Progenitor cell of endocrine pancreas (in vitro differentiated cells): Measurements from ENCODE around the gene PNPLA3. TPM values are rescaled to one million over a fixed set of nuclear protein-coding genes. Genes with fewer than 3 reads are reported as not detected.
A peak's percentile ranks its signal among the peaks of the same experiment; 100 is the strongest.

ENCODE experiments used
- DNase-seq: peaks from one replicate; pipeline ENCODE4 v3.0.0; 2021; ENCODE audit warnings: low spot score; ENCODE audit not compliant: unreplicated experiment
- H3K27ac Mint-ChIP-seq: 2 replicates; pipeline ENCODE4 v1.8.0; 2021; ENCODE audit warnings: mild to moderate bottlenecking, moderate library complexity, mixed read lengths
- H3K27me3 Mint-ChIP-seq: 2 replicates; pipeline ENCODE4 v1.8.0; 2021; ENCODE audit warnings: mixed read lengths
- H3K36me3 Mint-ChIP-seq: 2 replicates; pipeline ENCODE4 v1.8.0; 2022; ENCODE audit warnings: mixed read lengths; ENCODE audit not compliant: insufficient read depth
- H3K4me1 Mint-ChIP-seq: 2 replicates; pipeline ENCODE4 v1.8.0; 2021; ENCODE audit warnings: low read depth, mixed read lengths
- H3K4me3 Mint-ChIP-seq: 2 replicates; pipeline ENCODE4 v1.8.0; 2021; ENCODE audit warnings: low read depth, mild to moderate bottlenecking, moderate library complexity, mixed read lengths
- H3K9me3 Mint-ChIP-seq: 2 replicates; pipeline ENCODE4 v1.8.0; 2021; ENCODE audit warnings: low read depth, mixed read lengths
- total RNA-seq: library from RNA; stranded (reverse); gene quantifications from 2 replicates; pipeline ENCODE4 v1.2.1, GENCODE V29; 2021
- TF ChIP-seq, protein P1 (sequence below): fragments of 200-600 bp; sonication (generic); IDR thresholded peaks from one replicate; pipeline ENCODE4 v1.5.0; 2021; ENCODE audit warnings: antibody characterized with exemption, mild to moderate bottlenecking; ENCODE audit not compliant: unreplicated experiment

Gene PNPLA3
- total RNA-seq, 1 donor from 2014 or later = 11.4 TPM

DNA sequence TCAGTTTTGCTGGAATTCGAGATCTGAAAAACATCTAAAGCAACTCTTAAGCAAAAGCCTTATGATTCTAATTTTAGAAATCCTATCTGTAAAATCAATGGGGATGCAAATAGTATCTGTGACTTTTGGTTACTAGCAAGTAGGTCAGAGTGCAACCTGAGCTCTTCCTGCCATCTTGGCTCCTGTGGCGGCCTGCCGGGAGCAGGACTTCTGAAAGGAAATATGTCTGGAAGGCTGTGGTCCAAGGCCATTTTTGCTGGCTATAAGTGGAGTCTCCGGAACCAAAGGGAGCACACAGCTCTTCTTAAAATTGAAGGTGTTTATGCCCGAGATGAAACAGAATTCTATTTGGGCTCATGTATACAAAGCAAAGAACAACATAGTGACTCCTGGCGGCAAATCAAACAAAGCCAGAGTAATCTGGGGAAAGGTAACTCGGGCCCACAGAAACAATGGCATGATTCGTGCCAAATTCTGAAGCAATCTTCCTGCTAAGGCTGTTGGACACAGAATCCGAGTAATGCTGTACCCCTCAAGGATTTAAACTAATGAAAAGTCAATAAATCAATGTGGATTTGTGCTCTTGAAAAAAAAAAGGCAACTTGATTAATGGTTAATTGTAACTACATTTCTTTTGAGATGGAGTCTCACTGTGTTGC is 33.3 kb downstream of the PNPLA3 start:
- no peaks in the 10 kb centered on the region for H3K27me3 Mint-ChIP-seq
- H3K4me3 Mint-ChIP-seq = peak overlapping the region; percentile 95
- TF ChIP-seq, protein P1, sequence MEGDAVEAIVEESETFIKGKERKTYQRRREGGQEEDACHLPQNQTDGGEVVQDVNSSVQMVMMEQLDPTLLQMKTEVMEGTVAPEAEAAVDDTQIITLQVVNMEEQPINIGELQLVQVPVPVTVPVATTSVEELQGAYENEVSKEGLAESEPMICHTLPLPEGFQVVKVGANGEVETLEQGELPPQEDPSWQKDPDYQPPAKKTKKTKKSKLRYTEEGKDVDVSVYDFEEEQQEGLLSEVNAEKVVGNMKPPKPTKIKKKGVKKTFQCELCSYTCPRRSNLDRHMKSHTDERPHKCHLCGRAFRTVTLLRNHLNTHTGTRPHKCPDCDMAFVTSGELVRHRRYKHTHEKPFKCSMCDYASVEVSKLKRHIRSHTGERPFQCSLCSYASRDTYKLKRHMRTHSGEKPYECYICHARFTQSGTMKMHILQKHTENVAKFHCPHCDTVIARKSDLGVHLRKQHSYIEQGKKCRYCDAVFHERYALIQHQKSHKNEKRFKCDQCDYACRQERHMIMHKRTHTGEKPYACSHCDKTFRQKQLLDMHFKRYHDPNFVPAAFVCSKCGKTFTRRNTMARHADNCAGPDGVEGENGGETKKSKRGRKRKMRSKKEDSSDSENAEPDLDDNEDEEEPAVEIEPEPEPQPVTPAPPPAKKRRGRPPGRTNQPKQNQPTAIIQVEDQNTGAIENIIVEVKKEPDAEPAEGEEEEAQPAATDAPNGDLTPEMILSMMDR = no peak
- peaks cover 2% of the 10 kb centered on the region for H3K36me3 Mint-ChIP-seq
- no peak for DNase-seq
- H3K9me3 Mint-ChIP-seq = no peaks in the 10 kb centered on the region
- peak overlapping the region; percentile 95 for H3K27ac Mint-ChIP-seq
- H3K4me1 Mint-ChIP-seq = peaks cover 24% of the 10 kb centered on the region

DNA sequence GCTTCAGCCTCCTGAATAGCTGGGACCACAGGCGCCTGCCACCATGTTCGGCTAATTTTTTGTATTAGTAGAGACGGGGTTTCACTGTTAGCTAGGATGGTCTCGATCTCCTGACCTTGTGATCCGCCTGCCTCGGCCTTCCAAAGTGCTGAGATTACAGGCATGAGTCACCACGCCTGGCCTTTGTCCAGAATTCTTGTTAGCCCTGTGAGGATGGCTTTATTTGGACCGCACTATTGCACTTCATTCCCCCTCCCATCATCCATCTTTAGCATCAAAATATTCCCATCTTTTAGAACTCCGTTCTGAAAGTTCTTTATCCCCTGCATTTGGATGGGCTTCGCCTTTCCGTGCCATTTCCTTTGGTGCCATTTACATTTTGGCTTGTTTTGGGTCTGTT is 34.3 kb downstream of the PNPLA3 start:
- TF ChIP-seq, protein P1 = no peak
- Mint-ChIP-seq H3K4me1 (peaks cover 24% of the 10 kb centered on the region), H3K4me3 (peak overlapping the region; percentile 50), H3K9me3 (no peaks in the 10 kb centered on the region), H3K36me3 (peaks cover 2% of the 10 kb centered on the region), H3K27ac (no peak overlapping the region), H3K27me3 (no peaks in the 10 kb centered on the region)
- DNase-seq = no peak

DNA sequence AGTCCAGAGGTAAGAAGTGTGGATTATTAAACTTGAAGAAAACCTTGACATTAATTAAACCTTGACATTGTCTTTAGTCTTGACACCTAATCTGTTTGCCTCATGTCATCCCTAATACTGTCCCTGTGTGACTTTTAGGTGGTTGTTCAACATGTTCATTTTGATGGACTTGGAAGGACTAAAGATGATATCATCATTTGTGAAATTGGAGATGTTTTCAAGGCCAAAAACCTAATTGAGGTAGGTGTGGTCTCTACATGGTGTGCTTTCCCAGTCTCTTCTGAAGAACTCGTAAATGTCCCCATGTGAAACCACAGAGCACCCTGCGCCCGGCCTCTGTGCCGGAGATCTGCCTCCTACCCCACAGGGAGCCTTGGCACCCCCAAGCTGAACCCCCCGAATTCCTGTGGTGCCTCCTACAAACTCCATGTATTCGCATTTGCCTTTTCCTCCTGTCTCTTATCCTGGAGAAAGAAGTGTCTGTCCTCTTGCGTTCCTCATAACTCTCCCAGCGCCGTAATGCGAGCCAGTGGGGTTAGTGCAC is 40.8 kb downstream of the PNPLA3 start:
- no peak for DNase-seq
- no peak overlapping the region for H3K4me3 Mint-ChIP-seq
- no peaks in the 10 kb centered on the region for H3K9me3 Mint-ChIP-seq
- TF ChIP-seq, protein P1 = no peak
- H3K4me1 Mint-ChIP-seq = no peaks in the 10 kb centered on the region
- H3K36me3 Mint-ChIP-seq = peaks cover 28% of the 10 kb centered on the region
- no peaks in the 10 kb centered on the region for H3K27me3 Mint-ChIP-seq
- no peak overlapping the region for H3K27ac Mint-ChIP-seq

DNA sequence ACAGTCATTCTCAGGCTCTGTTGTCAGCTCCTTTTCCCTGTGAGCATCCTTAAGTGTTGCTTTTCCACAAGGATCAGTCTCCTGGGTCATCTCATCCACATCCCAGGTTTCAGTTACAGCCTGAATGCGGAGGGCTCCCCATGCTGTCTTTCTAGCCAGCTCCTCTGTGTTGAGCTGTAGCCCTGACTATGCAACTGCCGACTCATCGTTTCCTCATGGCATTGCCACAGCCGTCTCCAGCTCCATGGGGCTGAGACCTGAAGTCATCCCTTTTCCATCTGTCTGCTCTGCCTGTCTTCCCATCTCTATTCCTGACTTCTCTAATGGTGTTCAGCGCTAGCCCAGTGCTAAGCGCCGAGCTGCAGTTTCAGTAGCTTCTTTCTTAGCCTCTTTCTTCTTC is 43.5 kb downstream of the PNPLA3 start:
- Mint-ChIP-seq H3K4me3 (no peak overlapping the region), H3K4me1 (peaks cover 3% of the 10 kb centered on the region), H3K27me3 (no peaks in the 10 kb centered on the region), H3K27ac (no peak overlapping the region), H3K36me3 (peaks cover 34% of the 10 kb centered on the region), H3K9me3 (no peaks in the 10 kb centered on the region)
- no peak for DNase-seq
- TF ChIP-seq, protein P1 = no peak

DNA sequence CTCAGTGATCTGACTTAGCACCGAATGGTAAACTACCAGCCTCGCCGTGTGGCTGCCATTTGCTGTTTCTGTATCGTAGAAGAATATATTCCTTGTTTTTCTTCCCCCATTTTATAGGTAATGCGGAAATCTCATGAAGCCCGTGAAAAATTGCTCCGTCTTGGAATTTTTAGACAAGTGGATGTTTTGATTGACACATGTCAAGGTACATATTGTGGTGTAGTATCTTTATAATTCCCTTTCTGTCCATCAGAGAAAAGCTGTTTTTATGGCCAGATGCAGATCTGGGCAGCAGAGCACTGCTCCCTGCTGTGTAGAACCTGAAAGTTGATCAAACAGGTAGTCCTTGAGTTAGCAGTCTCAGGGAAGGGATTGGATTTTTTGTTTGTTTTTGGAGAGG is 45.0 kb downstream of the PNPLA3 start:
- H3K36me3 Mint-ChIP-seq = peaks cover 35% of the 10 kb centered on the region
- peaks cover 3% of the 10 kb centered on the region for H3K4me1 Mint-ChIP-seq
- TF ChIP-seq, protein P1 = no peak
- H3K27ac Mint-ChIP-seq = no peak overlapping the region
- H3K9me3 Mint-ChIP-seq = no peaks in the 10 kb centered on the region
- no peaks in the 10 kb centered on the region for H3K27me3 Mint-ChIP-seq
- DNase-seq = no peak
- no peak overlapping the region for H3K4me3 Mint-ChIP-seq
